Measurements from ENCODE around the gene AKAP11.

The AKAP11 gene

GRCh38 chr13:42229287-42229686 is 42.7 kb upstream of the AKAP11 start:
- H3K27me3 ChIP-seq = no peaks in the 10 kb centered on the region
- intact Hi-C loops (cut with DNase I; ENCODE audit: low total_unique reads) = no loop called here

GRCh38 chr13:42232671-42233070 is 39.3 kb upstream of the AKAP11 start:
- H3K36me3 ChIP-seq = peaks cover 0 to 27% (median 12%) of the 10 kb centered on the region in 3 donors
- no peak for DNase-seq
- intact Hi-C loops (cut with DNase I; ENCODE audit: low total_unique reads) = no loop called here
- no peak overlapping the region for H3K4me3 ChIP-seq
- H3K9me3 ChIP-seq = no peaks in the 10 kb centered on the region
- H3K4me1 ChIP-seq = peaks cover 0 to 3% (median 0%) of the 10 kb centered on the region in 4 donors
- no peaks in the 10 kb centered on the region for H3K27me3 ChIP-seq
- TF ChIP-seq CTCF (IDR thresholded peaks at IDR 0.05) = no peak
- H3K27ac ChIP-seq = no peak overlapping the region

More at GRCh38 chr13:42229287-42229686, 42.7 kb upstream of the AKAP11 start:
- H3K27ac ChIP-seq = no peak overlapping the region
- H3K4me1 ChIP-seq = no peaks in the 10 kb centered on the region
- H3K9me3 ChIP-seq = no peaks in the 10 kb centered on the region
- no peak for TF ChIP-seq CTCF (IDR thresholded peaks at IDR 0.05)
- no peak for DNase-seq
- peaks cover 16 to 49% (median 23%) of the 10 kb centered on the region in 3 donors for H3K36me3 ChIP-seq
- no peak overlapping the region for H3K4me3 ChIP-seq

GRCh38 chr13:42233726-42234125 is 38.2 kb upstream of the AKAP11 start:
- peaks cover 0 to 5% (median 0%) of the 10 kb centered on the region in 4 donors for H3K4me1 ChIP-seq
- no peaks in the 10 kb centered on the region for H3K27me3 ChIP-seq
- peaks cover 0 to 24% (median 12%) of the 10 kb centered on the region in 3 donors for H3K36me3 ChIP-seq
- H3K4me3 ChIP-seq = no peak overlapping the region
- H3K9me3 ChIP-seq = no peaks in the 10 kb centered on the region
- DNase-seq = no peak
- TF ChIP-seq CTCF (IDR thresholded peaks at IDR 0.05) = no peak
- H3K27ac ChIP-seq = no peak overlapping the region
- intact Hi-C loops (cut with DNase I; ENCODE audit: low total_unique reads) = no loop called here

- H3K27me3 ChIP-seq = no peaks in the 10 kb centered on the region
- no peak overlapping the region for H3K27ac ChIP-seq
- H3K36me3 ChIP-seq = no peaks in the 10 kb centered on the region
- peaks cover 0 to 5% (median 0%) of the 10 kb centered on the region in 4 donors for H3K4me1 ChIP-seq
- H3K9me3 ChIP-seq = no peaks in the 10 kb centered on the region
- no peak overlapping the region for H3K4me3 ChIP-seq
- TF ChIP-seq CTCF (IDR thresholded peaks at IDR 0.05) = no peak
- intact Hi-C loops (cut with DNase I; ENCODE audit: low total_unique reads) = no loop called here
- DNase-seq = no peak
These were observed 32.8 kb upstream of the AKAP11 start for GRCh38 chr13:42239161-42239560.

GRCh38 chr13:42239644-42240043 is 32.3 kb upstream of the AKAP11 start:
- Histone ChIP-seq H3K4me1 (peaks cover 0 to 5% (median 0%) of the 10 kb centered on the region in 4 donors), H3K9me3 (no peaks in the 10 kb centered on the region), H3K36me3 (no peaks in the 10 kb centered on the region), H3K27ac (no peak overlapping the region), H3K4me3 (no peak overlapping the region), H3K27me3 (no peaks in the 10 kb centered on the region)
- no peak for DNase-seq
- intact Hi-C loops (cut with DNase I; ENCODE audit: low total_unique reads) = no loop called here
- TF ChIP-seq CTCF (IDR thresholded peaks at IDR 0.05) = no peak

GRCh38 chr13:42246541-42246940 is 25.4 kb upstream of the AKAP11 start:
- TF ChIP-seq CTCF (IDR thresholded peaks at IDR 0.05) = no peak
- no peak for DNase-seq
- H3K27me3 ChIP-seq = no peaks in the 10 kb centered on the region
- no peaks in the 10 kb centered on the region for H3K9me3 ChIP-seq
- no peak overlapping the region for H3K27ac ChIP-seq
- H3K36me3 ChIP-seq = no peaks in the 10 kb centered on the region
- H3K4me1 ChIP-seq = no peaks in the 10 kb centered on the region
- intact Hi-C loops (cut with DNase I; ENCODE audit: low total_unique reads) = no loop called here
- H3K4me3 ChIP-seq = no peak overlapping the region
